Adrenal gland (tissue), 12 donors: Measurements from ENCODE around the gene SHISAL1. TPM values are rescaled to one million over a fixed set of nuclear protein-coding genes. Genes with fewer than 3 reads are reported as not detected.

Source experiments
- DNase-seq, 7 donors: peaks; one replicate each; pipeline ENCODE4 v3.0.0-alpha.2; 2019 to 2020
- H3K27ac ChIP-seq, 5 donors: fragments of 200-600 bp; sonication (generic) in 4 of 5; 1 replicate in 3 of 5; 2 replicates in 2 of 5; pipeline versions ENCODE4 v1.5.1 to v1.8.0; 2016 to 2020; ENCODE audit warnings: mild to moderate bottlenecking in 1 of 5
- H3K27me3 ChIP-seq: fragments of 200-600 bp; 2 replicates; pipeline ENCODE4 v1.8.0; 2021
- H3K36me3 ChIP-seq, 2 donors: fragments of 200-600 bp; replicated peaks in 1 of 2; 1 replicate in 1 of 2; 2 replicates in 1 of 2; pipeline versions ENCODE4 v1.5.1 to v1.8.0; 2018 to 2022
- H3K4me1 ChIP-seq, 2 donors: fragments of 200-600 bp; replicated peaks in 1 of 2; 1 replicate in 1 of 2; 2 replicates in 1 of 2; pipeline versions ENCODE4 v1.5.1 to v1.8.0; 2018 to 2021
- H3K4me3 ChIP-seq, 4 donors: fragments of 200-600 bp; sonication (generic) in 3 of 4; one replicate each; pipeline ENCODE4 v1.5.1; 2016 to 2018
- H3K9me3 ChIP-seq, 3 donors: fragments of 200-600 bp; sonication (generic) in 1 of 3; replicated peaks in 1 of 3; 1 replicate in 2 of 3; 2 replicates in 1 of 3; pipeline versions ENCODE4 v1.5.1 to v1.8.0; 2016 to 2021
- CTCF ChIP-seq, 6 experiments: fragments of 450-650 bp in 4 of 6; fragments of 200-600 bp in 2 of 6; sonication (generic) in 1 of 6; IDR thresholded peaks; 1 replicate in 5 of 6; 2 replicates in 1 of 6; pipeline versions ENCODE4 v1.5.1 to v1.8.0; 2016 to 2021; ENCODE audit warnings: antibody characterized with exemption in 6 of 6, mild to moderate bottlenecking in 2 of 6, moderate library complexity in 1 of 6
- POLR2A ChIP-seq, 2 donors: fragments of 450-650 bp; IDR thresholded peaks; one replicate each; pipeline ENCODE4 v1.6.1; 2017; ENCODE audit warnings: antibody characterized with exemption in 2 of 2, mild to moderate bottlenecking in 2 of 2, moderate library complexity in 1 of 2
- WGBS, 4 donors: extraction: QIAGEN DNeasy Blood & Tissue Kit in 2 of 4; methylation state at CpG; one replicate each; pipeline versions ENCODE4 v1.1.5 to v1.1.7; 2013 to 2017; 5-methylcytosine and 5-hydroxymethylcytosine counted together
- intact Hi-C, 2 donors: fragments of 100-400 bp; cut with DNase I; formaldehyde crosslinking; loops; one replicate each; pipeline versions ENCODE4 v1.14.1 to v1.15.0; 2022 to 2023
- polyA plus RNA-seq, 3 donors: library from polyadenylated mRNA; stranded (reverse); fragments of 200-250 nt in 2 of 3; fragments of 350-450 nt in 1 of 3; fragmentation: Illumina TruSeq in 1 of 3; extraction: RNeasy Lipid Tissue Mini Kit (QIAGEN cat#74804) in 1 of 3; gene quantifications; one replicate each; pipeline ENCODE4 v1.2.3, GENCODE V29; 2013 to 2014
- total RNA-seq, 9 donors: library from RNA; depleted of rRNA in 4 of 9; stranded (reverse); fragments of >200 nt in 4 of 9; fragments of 120-200 nt in 1 of 9; fragmentation: NEBNext Ultra II Directional in 1 of 9; extraction: Animal tissue kit (Norgen Biotek cat#: 25700) in 1 of 9; gene quantifications; one replicate each; pipeline versions ENCODE4 v1.1.0 to v1.2.4, GENCODE V29; 2013 to 2023
- donor health status: healthy with polysubstance abuse.
- donor health status: Bipolar disorder and iron deficiency.
- donor health status: DM: yes; HTN: yes; CAD: no.
- donor health status: DM: no; HTN: no; CAD: no.
- donor health status: DM: no; HTN: no; CAD: no.
- donor health status: DM: yes; HTN: yes; CAD: no.

The SHISAL1 gene
- total and polyA plus RNA-seq, 12 donors: 0.33 to 2.4 (median 1.0) TPM

DNA sequence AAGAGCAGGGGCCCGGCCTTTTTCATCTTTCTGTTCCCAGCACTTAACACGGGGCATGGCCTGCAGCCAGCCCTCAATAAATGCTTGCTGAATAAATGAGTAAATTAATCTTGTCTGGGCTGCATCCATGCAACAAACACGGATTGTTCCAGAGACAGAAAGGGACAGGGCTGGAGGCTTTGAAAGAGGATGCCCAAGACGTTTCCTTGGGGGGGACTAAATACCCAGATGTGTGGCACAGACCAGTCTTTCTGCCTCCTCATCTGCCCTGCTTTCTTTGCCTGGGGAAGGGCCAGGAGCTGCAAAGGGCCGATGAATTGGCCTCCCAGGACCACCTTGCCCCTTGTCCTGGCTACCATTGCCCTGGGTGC is 40.4 kb downstream of the SHISAL1 start:
- H3K36me3 ChIP-seq: no peaks in the 10 kb centered on the region
- no peak overlapping the region for H3K27ac ChIP-seq
- intact Hi-C loops: no loop called here
- H3K9me3 ChIP-seq: no peaks in the 10 kb centered on the region
- no peak overlapping the region for H3K4me3 ChIP-seq
- no peak for TF ChIP-seq CTCF (IDR thresholded peaks at IDR 0.05)
- no peak for TF ChIP-seq POLR2A (IDR thresholded peaks at IDR 0.05)
- no peak for DNase-seq
- H3K27me3 ChIP-seq: no peaks in the 10 kb centered on the region
- no peaks in the 10 kb centered on the region for H3K4me1 ChIP-seq
- 41 to 64% (median 58%) methylated on average over 4 to 5 of the region's 5 CpGs for WGBS, 4 donors

DNA sequence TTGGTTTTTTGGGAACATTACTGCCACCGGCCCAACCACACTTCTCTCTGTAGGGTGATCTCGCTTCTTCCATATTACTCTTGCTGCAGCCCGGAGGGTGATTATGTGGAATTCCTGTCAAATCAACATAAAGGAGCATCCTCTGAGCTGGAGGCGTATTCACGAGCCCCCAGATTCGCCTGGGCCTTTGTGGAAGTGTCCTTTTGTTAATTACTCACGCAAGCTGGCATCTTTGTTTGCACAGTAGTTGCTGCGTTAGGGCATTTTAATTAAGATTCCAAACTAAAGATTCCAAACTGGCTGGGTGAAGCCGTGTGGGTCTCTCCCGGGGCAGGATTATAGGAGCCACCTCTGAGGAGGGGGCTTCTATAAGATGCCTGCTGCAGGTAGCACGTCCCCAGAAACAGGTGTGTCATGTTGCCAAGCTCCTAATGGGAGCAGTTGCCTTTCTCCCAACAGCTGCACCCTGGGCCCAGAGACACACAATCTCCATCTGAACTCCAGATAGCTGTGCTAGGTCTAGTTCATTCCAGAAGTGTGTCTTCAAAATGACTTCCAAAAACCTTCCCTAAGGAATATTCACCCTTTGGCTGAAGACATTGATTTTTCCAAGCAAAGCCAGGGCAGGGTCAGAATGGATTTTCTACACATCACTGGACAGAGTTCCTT is 40.9 kb downstream of the SHISAL1 start:
- Histone ChIP-seq H3K27ac (no peak overlapping the region), H3K9me3 (no peaks in the 10 kb centered on the region), H3K4me3 (no peak overlapping the region), H3K36me3 (no peaks in the 10 kb centered on the region), H3K4me1 (no peaks in the 10 kb centered on the region), H3K27me3 (no peaks in the 10 kb centered on the region)
- 88 to 94% (median 91%) methylated on average over 11 of the region's 11 CpGs for WGBS, 4 donors
- DNase-seq: no peak
- intact Hi-C loops: no loop called here
- TF ChIP-seq CTCF (IDR thresholded peaks at IDR 0.05): no peak
- TF ChIP-seq POLR2A (IDR thresholded peaks at IDR 0.05): no peak

GRCh38 chr22:44271010-44271500 is 41.7 kb downstream of the SHISAL1 start:
- H3K4me1 ChIP-seq: no peaks in the 10 kb centered on the region
- intact Hi-C loops: no loop called here

GRCh38 chr22:44270556-44270880 is 42.2 kb downstream of the SHISAL1 start:
- intact Hi-C loops: no loop called here
- Histone ChIP-seq H3K4me1 (no peaks in the 10 kb centered on the region), H3K4me3 (no peak overlapping the region), H3K36me3 (no peaks in the 10 kb centered on the region), H3K9me3 (no peaks in the 10 kb centered on the region), H3K27ac (peak overlapping the region in 1 of 5 donors; percentile 71), H3K27me3 (no peaks in the 10 kb centered on the region)
- TF ChIP-seq POLR2A (IDR thresholded peaks at IDR 0.05) (no peak), CTCF (IDR thresholded peaks at IDR 0.05) (no peak)
- WGBS, 4 donors: 62 to 73% (median 65%) methylated on average over 6 to 9 of the region's 9 CpGs
- peak in 1 of 7 donors; percentile 24 for DNase-seq

More at GRCh38 chr22:44271010-44271500, 41.7 kb downstream of the SHISAL1 start:
- no peaks in the 10 kb centered on the region for H3K36me3 ChIP-seq
- no peaks in the 10 kb centered on the region for H3K27me3 ChIP-seq
- H3K9me3 ChIP-seq: no peaks in the 10 kb centered on the region
- H3K4me3 ChIP-seq: no peak overlapping the region
- H3K27ac ChIP-seq: peak overlapping the region in 1 of 5 donors; percentile 71
- TF ChIP-seq POLR2A (IDR thresholded peaks at IDR 0.05): no peak
- DNase-seq: peak in 2 of 7 donors; percentile 28 to 52
